SK-N-SH treated with all-trans-retinoic acid at 6 μM for 48 hours (cell line): ENCODE data around the gene MMP1.

Source experiments
- ATAC-seq: fragments of 200-7000 bp; cut with Tn5 transposase; 3 replicates; pipeline ENCODE4 v1.9.1; 2020; ENCODE audit warnings: mild to moderate bottlenecking, moderate library complexity
- ARNTL ChIP-seq: fragments of 450-650 bp; formaldehyde crosslinking; IDR thresholded peaks from 2 replicates; pipeline ENCODE4 v1.5.0; 2020; ENCODE audit warnings: low read depth, mild to moderate bottlenecking, moderate library complexity, borderline replicate concordance
- BACH2 ChIP-seq: fragments of 250-450 bp; sonication (Bioruptor Pico); IDR thresholded peaks from 2 replicates; pipeline ENCODE4 v1.9.0; 2021; ENCODE audit warnings: mild to moderate bottlenecking, borderline replicate concordance
- ESRRG ChIP-seq: fragments of 250-450 bp; sonication (Bioruptor Pico); IDR thresholded peaks from 2 replicates; pipeline ENCODE4 v1.6.1; 2021; ENCODE audit warnings: mild to moderate bottlenecking
- GLIS3 ChIP-seq: fragments of 250-450 bp; sonication (Bioruptor Pico); IDR thresholded peaks from 2 replicates; pipeline ENCODE4 v1.5.0; 2020; ENCODE audit warnings: mild to moderate bottlenecking, moderate library complexity
- ISL1 ChIP-seq: fragments of 250-450 bp; sonication (Bioruptor Pico); IDR thresholded peaks from 2 replicates; pipeline ENCODE4 v2.1.2; 2022; ENCODE audit warnings: mild to moderate bottlenecking, moderate library complexity
- OSR1 ChIP-seq: fragments of 250-450 bp; sonication (Bioruptor Pico); IDR thresholded peaks from 2 replicates; pipeline ENCODE4 v1.8.0; 2022; ENCODE audit warnings: moderate library complexity, mild to moderate bottlenecking, inconsistent platforms
- PATZ1 ChIP-seq: fragments of 250-450 bp; sonication (Bioruptor Pico); IDR thresholded peaks from 2 replicates; pipeline ENCODE4 v1.8.0; 2020; ENCODE audit warnings: mild to moderate bottlenecking, moderate library complexity, borderline replicate concordance
- POU6F1 ChIP-seq: fragments of 250-450 bp; sonication (Bioruptor Pico); IDR thresholded peaks from 2 replicates; pipeline ENCODE4 v1.8.0; 2021; ENCODE audit warnings: low read depth, mild to moderate bottlenecking, moderate library complexity, borderline replicate concordance
- PPARA ChIP-seq: fragments of 250-450 bp; sonication (Bioruptor Pico); IDR thresholded peaks from 2 replicates; pipeline ENCODE4 v1.5.0; 2020; ENCODE audit warnings: mild to moderate bottlenecking, borderline replicate concordance
- RARB ChIP-seq: fragments of 250-450 bp; sonication (Bioruptor Pico); IDR thresholded peaks from 2 replicates; pipeline ENCODE4 v1.8.0; 2021; ENCODE audit warnings: mild to moderate bottlenecking, moderate library complexity
- SNAI2 ChIP-seq: fragments of 250-450 bp; sonication (Bioruptor Pico); IDR thresholded peaks from 2 replicates; pipeline ENCODE4 v1.5.0; 2020; ENCODE audit warnings: mild to moderate bottlenecking, moderate library complexity
- TCF4 ChIP-seq: fragments of 250-450 bp; sonication (Bioruptor Pico); IDR thresholded peaks from 2 replicates; pipeline ENCODE4 v1.8.0; 2021; ENCODE audit warnings: mild to moderate bottlenecking, moderate library complexity, borderline replicate concordance
- TOX ChIP-seq: fragments of 250-450 bp; sonication (Bioruptor Pico); IDR thresholded peaks from 2 replicates; pipeline ENCODE4 v1.8.0; 2021; ENCODE audit warnings: mild to moderate bottlenecking, moderate library complexity, borderline replicate concordance
- ZC3H10 ChIP-seq: fragments of 250-450 bp; sonication (Bioruptor Pico); IDR thresholded peaks from 2 replicates; pipeline ENCODE4 v1.5.1; 2021; ENCODE audit warnings: mild to moderate bottlenecking, moderate library complexity
- ZFP3 ChIP-seq: fragments of 250-450 bp; sonication (Bioruptor Pico); IDR thresholded peaks from 2 replicates; pipeline ENCODE4 v1.5.0; 2020; ENCODE audit warnings: mild to moderate bottlenecking, moderate library complexity
- ZFP30 ChIP-seq: fragments of 450-650 bp; formaldehyde crosslinking; IDR thresholded peaks from 2 replicates; pipeline ENCODE4 v1.5.0; 2022; ENCODE audit warnings: mild to moderate bottlenecking, moderate library complexity
- ZNF565 ChIP-seq: fragments of 450-650 bp; formaldehyde crosslinking; conservative IDR thresholded peaks from 2 replicates; pipeline ENCODE4 v1.5.0; 2020; ENCODE audit warnings: low read depth, mild to moderate bottlenecking, moderate library complexity
- ZNF70 ChIP-seq: fragments of 450-650 bp; formaldehyde crosslinking; IDR thresholded peaks from 2 replicates; pipeline ENCODE4 v1.5.0; 2020; ENCODE audit warnings: mild to moderate bottlenecking, moderate library complexity
- ZNF8 ChIP-seq: fragments of 450-650 bp; formaldehyde crosslinking; IDR thresholded peaks from 2 replicates; pipeline ENCODE4 v1.5.0; 2020; ENCODE audit warnings: mild to moderate bottlenecking, moderate library complexity
- TF ChIP-seq, protein P1 (sequence below): fragments of 250-450 bp; sonication (Bioruptor Pico); IDR thresholded peaks from 2 replicates; pipeline ENCODE4 v1.5.0; 2020; ENCODE audit warnings: mild to moderate bottlenecking, moderate library complexity
- TF ChIP-seq, protein P2 (sequence below): fragments of 250-450 bp; sonication (Bioruptor Pico); IDR thresholded peaks from 2 replicates; pipeline ENCODE4 v1.5.1; 2020; ENCODE audit warnings: low read depth, mild to moderate bottlenecking, moderate library complexity
- TF ChIP-seq, protein P3 (sequence below): fragments of 250-450 bp; sonication (Bioruptor Pico); IDR thresholded peaks from 2 replicates; pipeline ENCODE4 v1.5.1; 2021; ENCODE audit warnings: mild to moderate bottlenecking, moderate library complexity

Gene MMP1

DNA sequence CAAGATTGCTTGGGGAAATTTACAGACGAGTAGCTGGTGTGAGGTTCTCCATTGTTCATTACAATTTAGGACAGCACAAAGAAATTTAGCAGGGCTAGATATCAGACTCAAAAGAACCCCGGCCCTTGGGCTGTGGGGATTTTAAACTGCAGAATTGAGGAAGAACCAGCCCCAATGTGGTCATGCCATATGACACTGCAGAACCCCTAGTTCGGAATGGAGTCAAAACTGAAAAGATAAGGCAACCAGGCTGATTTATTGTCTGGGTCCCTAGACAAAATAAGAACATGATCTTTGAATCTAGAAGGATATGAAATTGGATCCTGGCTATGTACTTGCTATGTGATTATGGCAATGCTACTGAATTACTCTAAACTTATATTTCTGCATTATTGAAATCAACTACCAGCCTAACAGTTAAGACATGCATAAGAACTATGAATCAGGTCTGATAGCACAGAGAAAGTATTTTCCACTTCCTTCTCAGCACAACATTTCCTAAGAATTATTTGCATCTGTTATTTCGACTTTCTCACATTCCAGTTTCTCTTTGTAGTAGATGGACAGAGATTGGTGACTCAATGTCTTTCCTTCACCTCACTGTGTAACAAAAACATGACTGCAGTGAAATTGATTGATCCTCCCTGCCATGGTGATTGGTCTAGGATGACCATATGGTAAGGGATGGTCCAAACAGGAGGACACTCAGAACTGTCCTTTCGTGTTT, 32.2 kb upstream of the MMP1 start (continued):
- TF ChIP-seq BACH2 (no peak), PPARA (CRISPR knock-in tag) (no peak), GLIS3 (CRISPR knock-in tag) (no peak), TOX (CRISPR knock-in tag) (no peak), ZNF70 (no peak), OSR1 (CRISPR knock-in tag) (no peak), ZNF8 (no peak)
- TF ChIP-seq, all 23 proteins: peak for 0

DNA sequence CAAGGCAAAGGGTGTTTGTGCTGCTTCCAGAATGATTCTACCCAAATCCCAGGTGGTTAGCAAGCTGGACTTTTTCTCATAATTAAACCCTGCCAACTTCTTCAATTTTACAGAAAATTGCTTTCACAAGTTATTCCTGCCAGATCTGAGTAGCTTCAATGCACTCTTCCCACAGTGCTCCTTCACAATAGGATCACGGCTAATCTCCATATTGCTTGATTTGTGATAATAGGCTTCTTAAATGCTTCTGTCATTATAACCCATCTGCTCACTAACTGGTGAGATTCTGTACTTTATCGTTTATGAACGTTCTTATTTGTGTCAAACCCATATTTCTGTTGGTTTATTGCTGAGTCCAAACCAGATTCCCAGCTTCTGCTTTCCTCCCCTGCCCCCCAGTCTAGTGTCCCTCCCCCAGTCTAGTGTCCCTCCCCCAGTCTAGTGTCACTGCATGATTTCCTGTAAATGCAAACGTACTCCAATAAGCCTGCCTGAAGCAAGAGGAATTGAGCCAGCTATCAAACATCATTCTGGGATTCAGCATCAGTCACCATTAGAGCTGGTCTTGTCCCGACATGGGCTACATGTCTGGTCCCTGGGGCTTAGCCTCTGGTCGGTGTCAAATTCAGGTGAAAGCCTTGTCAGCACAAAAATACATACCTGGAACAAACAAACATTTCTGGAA, 31.5 kb upstream of the MMP1 start:
- TF ChIP-seq ARNTL (CRISPR knock-in tag) (no peak), POU6F1 (CRISPR knock-in tag) (no peak), ZNF565 (CRISPR knock-in tag) (no peak), ZC3H10 (CRISPR knock-in tag) (no peak), TCF4 (CRISPR knock-in tag) (no peak), ESRRG (CRISPR knock-in tag) (no peak), RARB (CRISPR knock-in tag) (no peak), ZNF8 (no peak), ZNF70 (no peak), BACH2 (no peak), GLIS3 (CRISPR knock-in tag) (no peak), ISL1 (CRISPR knock-in tag) (no peak), PPARA (CRISPR knock-in tag) (no peak), ZFP30 (CRISPR knock-in tag) (no peak), SNAI2 (CRISPR knock-in tag) (no peak), ZFP3 (no peak)
- TF ChIP-seq, protein P1, sequence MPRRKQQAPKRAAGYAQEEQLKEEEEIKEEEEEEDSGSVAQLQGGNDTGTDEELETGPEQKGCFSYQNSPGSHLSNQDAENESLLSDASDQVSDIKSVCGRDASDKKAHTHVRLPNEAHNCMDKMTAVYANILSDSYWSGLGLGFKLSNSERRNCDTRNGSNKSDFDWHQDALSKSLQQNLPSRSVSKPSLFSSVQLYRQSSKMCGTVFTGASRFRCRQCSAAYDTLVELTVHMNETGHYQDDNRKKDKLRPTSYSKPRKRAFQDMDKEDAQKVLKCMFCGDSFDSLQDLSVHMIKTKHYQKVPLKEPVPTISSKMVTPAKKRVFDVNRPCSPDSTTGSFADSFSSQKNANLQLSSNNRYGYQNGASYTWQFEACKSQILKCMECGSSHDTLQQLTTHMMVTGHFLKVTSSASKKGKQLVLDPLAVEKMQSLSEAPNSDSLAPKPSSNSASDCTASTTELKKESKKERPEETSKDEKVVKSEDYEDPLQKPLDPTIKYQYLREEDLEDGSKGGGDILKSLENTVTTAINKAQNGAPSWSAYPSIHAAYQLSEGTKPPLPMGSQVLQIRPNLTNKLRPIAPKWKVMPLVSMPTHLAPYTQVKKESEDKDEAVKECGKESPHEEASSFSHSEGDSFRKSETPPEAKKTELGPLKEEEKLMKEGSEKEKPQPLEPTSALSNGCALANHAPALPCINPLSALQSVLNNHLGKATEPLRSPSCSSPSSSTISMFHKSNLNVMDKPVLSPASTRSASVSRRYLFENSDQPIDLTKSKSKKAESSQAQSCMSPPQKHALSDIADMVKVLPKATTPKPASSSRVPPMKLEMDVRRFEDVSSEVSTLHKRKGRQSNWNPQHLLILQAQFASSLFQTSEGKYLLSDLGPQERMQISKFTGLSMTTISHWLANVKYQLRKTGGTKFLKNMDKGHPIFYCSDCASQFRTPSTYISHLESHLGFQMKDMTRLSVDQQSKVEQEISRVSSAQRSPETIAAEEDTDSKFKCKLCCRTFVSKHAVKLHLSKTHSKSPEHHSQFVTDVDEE (CRISPR knock-in tag): no peak
- TF ChIP-seq, protein P2, sequence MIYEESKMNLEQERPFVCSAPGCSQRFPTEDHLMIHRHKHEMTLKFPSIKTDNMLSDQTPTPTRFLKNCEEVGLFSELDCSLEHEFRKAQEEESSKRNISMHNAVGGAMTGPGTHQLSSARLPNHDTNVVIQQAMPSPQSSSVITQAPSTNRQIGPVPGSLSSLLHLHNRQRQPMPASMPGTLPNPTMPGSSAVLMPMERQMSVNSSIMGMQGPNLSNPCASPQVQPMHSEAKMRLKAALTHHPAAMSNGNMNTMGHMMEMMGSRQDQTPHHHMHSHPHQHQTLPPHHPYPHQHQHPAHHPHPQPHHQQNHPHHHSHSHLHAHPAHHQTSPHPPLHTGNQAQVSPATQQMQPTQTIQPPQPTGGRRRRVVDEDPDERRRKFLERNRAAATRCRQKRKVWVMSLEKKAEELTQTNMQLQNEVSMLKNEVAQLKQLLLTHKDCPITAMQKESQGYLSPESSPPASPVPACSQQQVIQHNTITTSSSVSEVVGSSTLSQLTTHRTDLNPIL (CRISPR knock-in tag): no peak
- TF ChIP-seq, protein P3, sequence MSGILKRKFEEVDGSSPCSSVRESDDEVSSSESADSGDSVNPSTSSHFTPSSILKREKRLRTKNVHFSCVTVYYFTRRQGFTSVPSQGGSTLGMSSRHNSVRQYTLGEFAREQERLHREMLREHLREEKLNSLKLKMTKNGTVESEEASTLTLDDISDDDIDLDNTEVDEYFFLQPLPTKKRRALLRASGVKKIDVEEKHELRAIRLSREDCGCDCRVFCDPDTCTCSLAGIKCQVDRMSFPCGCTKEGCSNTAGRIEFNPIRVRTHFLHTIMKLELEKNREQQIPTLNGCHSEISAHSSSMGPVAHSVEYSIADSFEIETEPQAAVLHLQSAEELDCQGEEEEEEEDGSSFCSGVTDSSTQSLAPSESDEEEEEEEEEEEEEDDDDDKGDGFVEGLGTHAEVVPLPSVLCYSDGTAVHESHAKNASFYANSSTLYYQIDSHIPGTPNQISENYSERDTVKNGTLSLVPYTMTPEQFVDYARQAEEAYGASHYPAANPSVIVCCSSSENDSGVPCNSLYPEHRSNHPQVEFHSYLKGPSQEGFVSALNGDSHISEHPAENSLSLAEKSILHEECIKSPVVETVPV (CRISPR knock-in tag): no peak
- no peak for ATAC-seq

DNA sequence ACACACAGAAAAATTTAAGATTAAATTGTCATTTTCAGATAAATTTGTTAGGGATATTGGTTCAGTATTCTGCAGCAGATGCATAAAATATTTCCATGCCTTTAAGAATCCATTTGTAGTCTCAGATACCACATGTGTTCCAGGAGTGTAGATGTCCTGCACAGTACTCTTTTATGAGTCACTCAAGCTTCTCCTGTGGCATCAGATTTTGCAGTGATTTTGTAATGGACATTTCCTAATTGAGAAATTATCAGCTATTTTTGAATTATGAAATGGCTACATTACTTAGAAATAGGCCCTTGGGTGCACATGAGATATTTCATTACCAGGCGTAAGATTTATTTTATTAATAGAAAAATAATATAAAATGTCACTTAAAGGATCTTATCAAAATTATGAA, 26.6 kb upstream of the MMP1 start:
- TF ChIP-seq PATZ1 (no peak), ZNF565 (CRISPR knock-in tag) (no peak), BACH2 (no peak), RARB (CRISPR knock-in tag) (no peak)
- TF ChIP-seq, all 23 proteins: peak for 0
- ATAC-seq: no peak
